Measurements from ENCODE around the gene TEX14.

Gene TEX14

GRCh38 chr17:58580671-58581070, 111.2 kb downstream of the TEX14 start:
- intact Hi-C loops (cut with DNase I; ENCODE audit: low total_unique reads), result loop anchor here (10.0 kb wide), 2 partner anchors 56 to 424 kb away; no protein-coding TSS in a partner anchor
- Histone ChIP-seq H3K27ac (no peak overlapping the region), H3K36me3 (no peaks in the 10 kb centered on the region), H3K27me3 (no peaks in the 10 kb centered on the region), H3K9me3 (no peaks in the 10 kb centered on the region), H3K4me1 (peaks cover 0 to 7% (median 3%) of the 10 kb centered on the region in 4 donors), H3K4me3 (no peak overlapping the region)
- no peak for DNase-seq
- TF ChIP-seq CTCF (IDR thresholded peaks at IDR 0.05), result no peak

- H3K27me3 ChIP-seq, result no peaks in the 10 kb centered on the region
- peaks cover 0 to 7% (median 3%) of the 10 kb centered on the region in 4 donors for H3K4me1 ChIP-seq
- DNase-seq, result peak in 1 of 2 donors; percentile 41
- TF ChIP-seq CTCF (IDR thresholded peaks at IDR 0.05), result peak; percentile 23 to 27
- H3K36me3 ChIP-seq, result no peaks in the 10 kb centered on the region
- no peak overlapping the region for H3K4me3 ChIP-seq
- intact Hi-C loops (cut with DNase I; ENCODE audit: low total_unique reads), result no loop called here
- no peaks in the 10 kb centered on the region for H3K9me3 ChIP-seq
- H3K27ac ChIP-seq, result no peak overlapping the region
Measured at GRCh38 chr17:58577696-58578095, 114.1 kb downstream of the TEX14 start.

- H3K4me3 ChIP-seq, result no peak overlapping the region
- intact Hi-C loops (cut with DNase I; ENCODE audit: low total_unique reads), result no loop called here
- no peak for DNase-seq
- no peaks in the 10 kb centered on the region for H3K27me3 ChIP-seq
- H3K4me1 ChIP-seq, result peaks cover 0 to 7% (median 3%) of the 10 kb centered on the region in 4 donors
- no peak overlapping the region for H3K27ac ChIP-seq
- no peaks in the 10 kb centered on the region for H3K36me3 ChIP-seq
- TF ChIP-seq CTCF (IDR thresholded peaks at IDR 0.05), result no peak
- H3K9me3 ChIP-seq, result no peaks in the 10 kb centered on the region
Measured at GRCh38 chr17:58576679-58577367, 115.0 kb downstream of the TEX14 start.

GRCh38 chr17:58575511-58575910, 116.3 kb downstream of the TEX14 start:
- Histone ChIP-seq H3K9me3 (no peaks in the 10 kb centered on the region), H3K36me3 (no peaks in the 10 kb centered on the region), H3K27ac (no peak overlapping the region), H3K4me1 (peaks cover 0 to 7% (median 3%) of the 10 kb centered on the region in 4 donors), H3K27me3 (no peaks in the 10 kb centered on the region), H3K4me3 (no peak overlapping the region)
- no peak for DNase-seq
- intact Hi-C loops (cut with DNase I; ENCODE audit: low total_unique reads), result no loop called here
- TF ChIP-seq CTCF (IDR thresholded peaks at IDR 0.05), result no peak

- no peak overlapping the region for H3K27ac ChIP-seq
- peaks cover 0 to 7% (median 3%) of the 10 kb centered on the region in 4 donors for H3K4me1 ChIP-seq
- H3K4me3 ChIP-seq, result no peak overlapping the region
Measured at GRCh38 chr17:58574025-58574424, 117.8 kb downstream of the TEX14 start.

More at GRCh38 chr17:58574025-58574424, 117.8 kb downstream of the TEX14 start:
- TF ChIP-seq CTCF (IDR thresholded peaks at IDR 0.05), result no peak
- no peaks in the 10 kb centered on the region for H3K27me3 ChIP-seq
- no peaks in the 10 kb centered on the region for H3K36me3 ChIP-seq
- H3K9me3 ChIP-seq, result no peaks in the 10 kb centered on the region
- intact Hi-C loops (cut with DNase I; ENCODE audit: low total_unique reads), result no loop called here
- DNase-seq, result no peak

Measured in tibial artery (tissue), 4 donors.